HAP-1 (cell line): ENCODE measurements around the gene HSPB8.

Source experiments
- DNase-seq, 2 experiments: peaks; one replicate each; pipeline ENCODE4 v3.0.0-alpha.2; 2016 to 2020; ENCODE audit warnings: low spot score in 2 of 2
- H3K27me3 ChIP-seq: fragments of 250-450 bp; sonication (Bioruptor Pico); 2 replicates; pipeline ENCODE4 v1.5.1; 2020; ENCODE audit warnings: low read depth, mild to moderate bottlenecking, moderate library complexity
- H3K36me3 ChIP-seq: fragments of 250-450 bp; sonication (Bioruptor Pico); replicated peaks from 2 replicates; pipeline ENCODE4 v1.5.1; 2020; ENCODE audit warnings: mild to moderate bottlenecking
- H3K4me1 ChIP-seq: fragments of 250-450 bp; sonication (Bioruptor Pico); 2 replicates; pipeline ENCODE4 v1.5.1; 2020; ENCODE audit warnings: mild to moderate bottlenecking
- H3K4me3 ChIP-seq: fragments of 250-450 bp; sonication (Bioruptor Pico); 2 replicates; pipeline ENCODE4 v1.5.1; 2020; ENCODE audit warnings: mild to moderate bottlenecking, moderate library complexity
- H3K9me3 ChIP-seq: fragments of 250-450 bp; sonication (Bioruptor Pico); 2 replicates; pipeline ENCODE4 v1.5.1; 2020; ENCODE audit warnings: mild to moderate bottlenecking, moderate library complexity
- in situ Hi-C: fragments of 300-500 bp; cut with MboI; formaldehyde crosslinking; loops from 3 replicates; pipeline ENCODE4 v1.14.3; 2020; ENCODE audit warnings: low sequenced_read_pairs, inconsistent platforms, mixed read lengths

The HSPB8 gene

GRCh38 chr12:119156401-119157044 lies 22.2 kb upstream of the HSPB8 start:
- in situ Hi-C loops: no loop called here
- H3K9me3 ChIP-seq: no peaks in the 10 kb centered on the region

GRCh38 chr12:119157528-119157927 lies 21.2 kb upstream of the HSPB8 start:
- Histone ChIP-seq H3K36me3 (no peaks in the 10 kb centered on the region), H3K4me1 (no peaks in the 10 kb centered on the region), H3K27me3 (peaks cover 2% of the 10 kb centered on the region; the same call in 1 of the 2 replicates), H3K4me3 (no peak overlapping the region), H3K9me3 (no peaks in the 10 kb centered on the region)
- in situ Hi-C loops: no loop called here
- no peak for DNase-seq

More at GRCh38 chr12:119156401-119157044, 22.2 kb upstream of the HSPB8 start:
- DNase-seq: no peak
- Histone ChIP-seq H3K4me1 (no peaks in the 10 kb centered on the region), H3K4me3 (no peak overlapping the region), H3K36me3 (no peaks in the 10 kb centered on the region), H3K27me3 (peaks cover 2% of the 10 kb centered on the region; the same call in 1 of the 2 replicates)

GRCh38 chr12:119157978-119158377 lies 20.8 kb upstream of the HSPB8 start:
- Histone ChIP-seq H3K4me3 (no peak overlapping the region), H3K27me3 (peaks cover 2% of the 10 kb centered on the region; the same call in 1 of the 2 replicates), H3K36me3 (no peaks in the 10 kb centered on the region), H3K4me1 (no peaks in the 10 kb centered on the region), H3K9me3 (no peaks in the 10 kb centered on the region)
- in situ Hi-C loops: no loop called here
- DNase-seq: no peak

- H3K9me3 ChIP-seq: no peaks in the 10 kb centered on the region
- peaks cover 2% of the 10 kb centered on the region; the same call in 1 of the 2 replicates for H3K27me3 ChIP-seq
- no peaks in the 10 kb centered on the region for H3K36me3 ChIP-seq
- no peaks in the 10 kb centered on the region for H3K4me1 ChIP-seq
- no peak overlapping the region for H3K4me3 ChIP-seq
- DNase-seq: no peak
- in situ Hi-C loops: no loop called here
Measured at GRCh38 chr12:119158402-119158801, 20.3 kb upstream of the HSPB8 start.

- no peaks in the 10 kb centered on the region for H3K36me3 ChIP-seq
- no peak for DNase-seq
- peaks cover 2% of the 10 kb centered on the region; the same call in 1 of the 2 replicates for H3K27me3 ChIP-seq
- no peaks in the 10 kb centered on the region for H3K4me1 ChIP-seq
- in situ Hi-C loops: no loop called here
- H3K9me3 ChIP-seq: no peaks in the 10 kb centered on the region
- no peak overlapping the region for H3K4me3 ChIP-seq
Measured at GRCh38 chr12:119159844-119160243, 18.9 kb upstream of the HSPB8 start.

GRCh38 chr12:119167902-119168301 lies 10.8 kb upstream of the HSPB8 start:
- no peaks in the 10 kb centered on the region for H3K27me3 ChIP-seq
- H3K36me3 ChIP-seq: no peaks in the 10 kb centered on the region
- H3K4me1 ChIP-seq: no peaks in the 10 kb centered on the region
- no peaks in the 10 kb centered on the region for H3K9me3 ChIP-seq
- in situ Hi-C loops: no loop called here
- DNase-seq: no peak
- no peak overlapping the region for H3K4me3 ChIP-seq

GRCh38 chr12:119168721-119169120 lies 10.0 kb upstream of the HSPB8 start:
- Histone ChIP-seq H3K4me1 (no peaks in the 10 kb centered on the region), H3K36me3 (no peaks in the 10 kb centered on the region), H3K9me3 (no peaks in the 10 kb centered on the region), H3K27me3 (no peaks in the 10 kb centered on the region), H3K4me3 (no peak overlapping the region)
- DNase-seq: no peak
- in situ Hi-C loops: no loop called here

GRCh38 chr12:119169150-119169549 lies 9.6 kb upstream of the HSPB8 start:
- no peaks in the 10 kb centered on the region for H3K36me3 ChIP-seq
- H3K27me3 ChIP-seq: no peaks in the 10 kb centered on the region
- H3K4me3 ChIP-seq: no peak overlapping the region
- no peaks in the 10 kb centered on the region for H3K9me3 ChIP-seq
- no peak for DNase-seq
- no peaks in the 10 kb centered on the region for H3K4me1 ChIP-seq
- in situ Hi-C loops: no loop called here

- DNase-seq: no peak
Measured at GRCh38 chr12:119171291-119171690, 7.4 kb upstream of the HSPB8 start.

GRCh38 chr12:119171691-119172425 lies 6.9 kb upstream of the HSPB8 start:
- Histone ChIP-seq H3K36me3 (no peaks in the 10 kb centered on the region), H3K27me3 (peaks cover 2% of the 10 kb centered on the region; the same call in 1 of the 2 replicates), H3K4me1 (no peaks in the 10 kb centered on the region), H3K4me3 (no peak overlapping the region), H3K9me3 (no peaks in the 10 kb centered on the region)
- no peak for DNase-seq
- in situ Hi-C loops: no loop called here

More at GRCh38 chr12:119171291-119171690, 7.4 kb upstream of the HSPB8 start:
- H3K27me3 ChIP-seq: peaks cover under 1% of the 10 kb centered on the region; the same call in 1 of the 2 replicates
- no peaks in the 10 kb centered on the region for H3K36me3 ChIP-seq
- no peak overlapping the region for H3K4me3 ChIP-seq
- H3K4me1 ChIP-seq: no peaks in the 10 kb centered on the region
- H3K9me3 ChIP-seq: no peaks in the 10 kb centered on the region
- in situ Hi-C loops: no loop called here

GRCh38 chr12:119175081-119175480 lies 3.6 kb upstream of the HSPB8 start:
- peaks cover 5% of the 10 kb centered on the region; the same call in 1 of the 2 replicates for H3K27me3 ChIP-seq
- H3K4me3 ChIP-seq: no peak overlapping the region
- in situ Hi-C loops: no loop called here
- no peaks in the 10 kb centered on the region for H3K4me1 ChIP-seq
- no peak for DNase-seq
- no peaks in the 10 kb centered on the region for H3K9me3 ChIP-seq
- H3K36me3 ChIP-seq: no peaks in the 10 kb centered on the region

- Histone ChIP-seq H3K27me3 (peaks cover 5% of the 10 kb centered on the region; the same call in 1 of the 2 replicates), H3K36me3 (no peaks in the 10 kb centered on the region), H3K4me3 (no peak overlapping the region), H3K9me3 (no peaks in the 10 kb centered on the region), H3K4me1 (no peaks in the 10 kb centered on the region)
- DNase-seq: no peak
- in situ Hi-C loops: no loop called here
Measured at GRCh38 chr12:119176267-119177055, 2.3 kb upstream of the HSPB8 start.

GRCh38 chr12:119177056-119177325 lies 1.7 kb upstream of the HSPB8 start:
- Histone ChIP-seq H3K4me3 (no peak overlapping the region), H3K27me3 (peaks cover 5% of the 10 kb centered on the region; the same call in 1 of the 2 replicates), H3K36me3 (no peaks in the 10 kb centered on the region), H3K9me3 (no peaks in the 10 kb centered on the region), H3K4me1 (no peaks in the 10 kb centered on the region)
- in situ Hi-C loops: no loop called here
- DNase-seq: no peak
